GM19193 (cell line): ENCODE results near the gene PSMA6.

Experiments used
- POLR2A ChIP-seq: IDR thresholded peaks from 4 replicates; pipeline ENCODE4 v1.6.1; 2011; ENCODE audit not compliant: insufficient read depth, insufficient read length; ENCODE audit errors: extremely low read depth

The PSMA6 gene

GRCh38 chr14:35333797-35334743, 41.9 kb downstream of the PSMA6 start:
- TF ChIP-seq POLR2A: no peak

GRCh38 chr14:35335388-35336092, 43.4 kb downstream of the PSMA6 start:
- TF ChIP-seq POLR2A: no peak

- TF ChIP-seq POLR2A: no peak
These were observed 44.5 kb downstream of the PSMA6 start for GRCh38 chr14:35336494-35337268.

GRCh38 chr14:35337269-35338255, 45.4 kb downstream of the PSMA6 start:
- no peak for TF ChIP-seq POLR2A

- no peak for TF ChIP-seq POLR2A
These were observed 46.7 kb downstream of the PSMA6 start for GRCh38 chr14:35338731-35339405.

- no peak for TF ChIP-seq POLR2A
These were observed 47.7 kb downstream of the PSMA6 start for GRCh38 chr14:35339761-35340406.

- no peak for TF ChIP-seq POLR2A
These were observed 48.7 kb downstream of the PSMA6 start for GRCh38 chr14:35340616-35341453.

- TF ChIP-seq POLR2A: no peak
These were observed 49.2 kb downstream of the PSMA6 start for GRCh38 chr14:35341454-35341750.

GRCh38 chr14:35341751-35342488, 49.7 kb downstream of the PSMA6 start:
- no peak for TF ChIP-seq POLR2A

GRCh38 chr14:35342489-35343010, 50.4 kb downstream of the PSMA6 start:
- TF ChIP-seq POLR2A: no peak

- no peak for TF ChIP-seq POLR2A
These were observed 51.5 kb downstream of the PSMA6 start for GRCh38 chr14:35343702-35344101.
